Epithelial cell of esophagus (primary cell): Measurements from ENCODE around the gene SLC22A15.

Experiments used
- DNase-seq: peaks from one replicate; pipeline ENCODE4 v3.0.0; 2010; ENCODE audit warnings: low read depth
- H3K4me3 ChIP-seq: 2 replicates; pipeline ENCODE4 v1.5.1; 2011; ENCODE audit warnings: mild to moderate bottlenecking, low read length, control low read depth
- CTCF ChIP-seq: IDR thresholded peaks from 2 replicates; pipeline ENCODE4 v1.5.1; 2011; ENCODE audit warnings: low read depth, mild to moderate bottlenecking, low read length, control low read depth, inconsistent platforms; ENCODE audit not compliant: insufficient read depth; ENCODE audit errors: missing control alignments

Gene SLC22A15

GRCh38 chr1:116015679-116016078 is 39.4 kb downstream of the SLC22A15 start:
- TF ChIP-seq CTCF, result no peak
- H3K4me3 ChIP-seq, result no peak overlapping the region
- no peak for DNase-seq

GRCh38 chr1:116018007-116018406 is 41.7 kb downstream of the SLC22A15 start:
- no peak for DNase-seq
- no peak for TF ChIP-seq CTCF
- H3K4me3 ChIP-seq, result no peak overlapping the region

GRCh38 chr1:116019653-116020253 is 43.4 kb downstream of the SLC22A15 start:
- no peak overlapping the region for H3K4me3 ChIP-seq
- DNase-seq, result no peak
- no peak for TF ChIP-seq CTCF

- no peak overlapping the region for H3K4me3 ChIP-seq
These were observed 44.5 kb downstream of the SLC22A15 start for GRCh38 chr1:116020668-116021272.

GRCh38 chr1:116024626-116025025 is 48.3 kb downstream of the SLC22A15 start:
- no peak overlapping the region for H3K4me3 ChIP-seq
- TF ChIP-seq CTCF, result no peak
- DNase-seq, result no peak

More at GRCh38 chr1:116020668-116021272, 44.5 kb downstream of the SLC22A15 start:
- peak; percentile 85 for TF ChIP-seq CTCF
- peak; percentile 80 for DNase-seq

- TF ChIP-seq CTCF, result no peak
- H3K4me3 ChIP-seq, result no peak overlapping the region
- DNase-seq, result no peak
These were observed 50.3 kb downstream of the SLC22A15 start for GRCh38 chr1:116026631-116027030.
